HepG2 (cell line): ENCODE measurements around the gene AQP10. TPM values are rescaled to one million over a fixed set of nuclear protein-coding genes. Genes with fewer than 3 reads are reported as not detected.

Source experiments
- ATAC-seq: fragments of 200-7000 bp; cut with Tn5 transposase; 3 replicates; pipeline ENCODE4 v1.9.1; 2020; ENCODE audit warnings: mild to moderate bottlenecking, moderate library complexity
- BruUV-seq: library from RNA; stranded (reverse); fragments of 400-500 nt; replicated peaks from 2 replicates; lab custom pipeline; 2021; lab: Mats Ljungman, UMichigan
- CTCF ChIA-PET: fragments of 300-600 bp; formaldehyde crosslinking; extraction: SDS; loops from one replicate; lab custom pipeline; 2021; ENCODE audit warnings: low total read pairs, inconsistent platforms, low intra/inter-chr PET ratio; lab: Yijun Ruan, JAX
- POLR2A ChIA-PET: fragments of 350-600 bp; sonication (Branson Sonifier 250); formaldehyde crosslinking; loops from one replicate; lab custom pipeline; 2020; ENCODE audit warnings: antibody characterized with exemption, inconsistent platforms; lab: Yijun Ruan, JAX
- DNase-seq: peaks from one replicate; pipeline ENCODE4 v3.0.0-alpha.2; 2015; ENCODE audit warnings: low spot score
- FAIRE-seq: peaks from 3 replicates; lab custom pipeline; 2011; peaks lifted over from hg19 to GRCh38; lab: Jason Lieb, UNC
- H2AFZ ChIP-seq: one replicate; pipeline ENCODE4 v1.6.1; 2011; ENCODE audit warnings: low read length, inconsistent platforms
- H3K27ac ChIP-seq: fragments of 300-600 bp; 3 replicates; pipeline ENCODE4 v1.8.0; 2011; ENCODE audit warnings: mixed run types, mild to moderate bottlenecking, mixed read lengths, low read length, inconsistent platforms; ENCODE audit not compliant: insufficient read depth; ENCODE audit errors: extremely low read length
- H3K27me3 ChIP-seq, 2 experiments: fragments of 200-600 bp in 1 of 2; 2 replicates in 1 of 2; 3 replicates in 1 of 2; pipeline versions ENCODE4 v1.6.0 to v1.8.0; 2011; ENCODE audit warnings: low read length in 2 of 2, mild to moderate bottlenecking in 2 of 2, moderate library complexity in 2 of 2, inconsistent platforms in 1 of 2; ENCODE audit not compliant: insufficient read depth in 2 of 2, control insufficient read depth in 1 of 2
- H3K36me3 ChIP-seq, 2 experiments: fragments of 200-600 bp in 1 of 2; replicated peaks in 1 of 2; 2 replicates in 1 of 2; 3 replicates in 1 of 2; pipeline versions ENCODE4 v1.5.1 to v1.8.0; 2011; ENCODE audit warnings: low read length in 2 of 2, inconsistent platforms in 1 of 2; ENCODE audit not compliant: insufficient read depth in 2 of 2, control insufficient read depth in 1 of 2
- H3K4me1 ChIP-seq: 2 replicates; pipeline ENCODE4 v1.5.1; 2012; ENCODE audit warnings: low read length, inconsistent platforms; ENCODE audit not compliant: insufficient read depth
- H3K4me2 ChIP-seq: 2 replicates; pipeline ENCODE4 v1.6.0; 2011; ENCODE audit warnings: low read depth, low read length, inconsistent platforms
- H3K4me3 ChIP-seq, 3 experiments: fragments of 200-600 bp in 1 of 3; sonication (generic), shearing (Covaris generic) in 1 of 3; replicated peaks in 1 of 3; 2 replicates each; pipeline ENCODE4 v1.5.1; 2011 to 2016; ENCODE audit warnings: low read length in 3 of 3, inconsistent platforms in 2 of 3, low read depth in 2 of 3, mild to moderate bottlenecking in 2 of 3, control low read depth in 1 of 3, mixed read lengths in 1 of 3; ENCODE audit not compliant: insufficient read depth in 1 of 3
- H3K79me2 ChIP-seq: one replicate; pipeline ENCODE4 v1.6.1; 2011; ENCODE audit warnings: low read length, inconsistent platforms; ENCODE audit not compliant: insufficient read depth
- H3K9ac ChIP-seq: 2 replicates; pipeline ENCODE4 v1.6.0; 2011; ENCODE audit warnings: mild to moderate bottlenecking, low read depth, low read length, inconsistent platforms; ENCODE audit not compliant: insufficient read depth
- H3K9me3 ChIP-seq: 2 replicates; pipeline ENCODE4 v1.5.1; 2012; ENCODE audit warnings: mild to moderate bottlenecking, low read length
- H4K20me1 ChIP-seq: 2 replicates; pipeline ENCODE4 v1.6.0; 2011; ENCODE audit warnings: inconsistent platforms, mild to moderate bottlenecking, low read length, moderate library complexity; ENCODE audit not compliant: insufficient read depth
- FOXA1 ChIP-seq, 2 experiments: fragments of 450-650 bp in 1 of 2; sonication (generic) in 1 of 2; formaldehyde crosslinking in 1 of 2; IDR thresholded peaks; 2 replicates each; pipeline versions ENCODE4 v1.4.0 to v1.6.1; 2016 to 2020; ENCODE audit warnings: missing genetic modification reagents in 1 of 2
- FOXA3 ChIP-seq: IDR thresholded peaks from 2 replicates; pipeline ENCODE4 v1.6.1; 2016; ENCODE audit warnings: missing genetic modification reagents, missing compliant biosample characterization
- HCFC1 ChIP-seq: fragments of 150-350 bp; IDR thresholded peaks from 2 replicates; pipeline ENCODE4 v1.6.1; 2014; ENCODE audit warnings: low read depth, low read length
- IRF1 ChIP-seq: sonication (generic); formaldehyde crosslinking; IDR thresholded peaks from 2 replicates; pipeline ENCODE4 v1.4.0; 2020; ENCODE audit warnings: low read depth, mild to moderate bottlenecking, missing genetic modification reagents
- MBNL3 ChIP-seq: fragments of 250-450 bp; sonication (Bioruptor Pico); conservative IDR thresholded peaks from 2 replicates; pipeline ENCODE4 v1.8.0; 2022; ENCODE audit warnings: mild to moderate bottlenecking, inconsistent platforms
- PLSCR1 ChIP-seq: sonication (generic); formaldehyde crosslinking; IDR thresholded peaks from 2 replicates; pipeline ENCODE4 v1.5.0; 2020; ENCODE audit warnings: missing genetic modification reagents, mild to moderate bottlenecking, borderline replicate concordance
- TAF15 ChIP-seq: fragments of 200-400 bp; formaldehyde crosslinking; IDR thresholded peaks from one replicate; pipeline ENCODE4 v1.6.1; 2018; ENCODE audit warnings: mild to moderate bottlenecking, low read depth, low read length; ENCODE audit not compliant: poor library complexity, severe bottlenecking
- ZFX ChIP-seq: sonication (generic); formaldehyde crosslinking; IDR thresholded peaks from 2 replicates; pipeline ENCODE4 v1.4.0; 2020; ENCODE audit warnings: mild to moderate bottlenecking, low read depth, missing genetic modification reagents, moderate library complexity
- ZKSCAN1 ChIP-seq: fragments of 150-350 bp; IDR thresholded peaks from 2 replicates; pipeline ENCODE4 v1.6.1; 2014; ENCODE audit warnings: low read length
- ZNF234 ChIP-seq: sonication (generic); formaldehyde crosslinking; conservative IDR thresholded peaks from 2 replicates; pipeline ENCODE4 v1.5.1; 2020; ENCODE audit warnings: mild to moderate bottlenecking, missing genetic modification reagents
- ZNF552 ChIP-seq: sonication (generic); formaldehyde crosslinking; IDR thresholded peaks from 2 replicates; pipeline ENCODE4 v1.9.0; 2022; ENCODE audit warnings: missing genetic modification reagents, mild to moderate bottlenecking, borderline replicate concordance
- ZNF589 ChIP-seq: sonication (generic); formaldehyde crosslinking; conservative IDR thresholded peaks from 2 replicates; pipeline ENCODE4 v1.8.0; 2022; ENCODE audit warnings: mild to moderate bottlenecking, moderate library complexity, missing genetic modification reagents
- ZNF678 ChIP-seq: sonication (generic); formaldehyde crosslinking; IDR thresholded peaks from 2 replicates; pipeline ENCODE4 v1.4.0; 2020; ENCODE audit warnings: mild to moderate bottlenecking, missing genetic modification reagents
- ZNF761 ChIP-seq: sonication (generic); formaldehyde crosslinking; conservative IDR thresholded peaks from 2 replicates; pipeline ENCODE4 v1.4.0; 2020; ENCODE audit warnings: mild to moderate bottlenecking, missing genetic modification reagents
- WGBS: methylation state at CpG from one replicate; pipeline ENCODE4 v1.1.6; 2017; ENCODE audit warnings: low lambda C conversion rate; 5-methylcytosine and 5-hydroxymethylcytosine counted together
- in situ Hi-C: cut with HindIII; loops from 2 replicates; pipeline ENCODE4 v1.10.0; 2017; ENCODE audit warnings: low pct_unique_long_range_greater_than_20kb; ENCODE audit not compliant: extremely low pct_ligation_motif_present
- intact Hi-C: fragments of 100-400 bp; cut with micrococcal nuclease; formaldehyde crosslinking; loops from one replicate; pipeline ENCODE4 v1.10.0; 2022; ENCODE audit not compliant: unreplicated experiment
- polyA plus RNA-seq, 8 experiments: library from polyadenylated mRNA; depleted of rRNA in 3 of 8; stranded (reverse) in 7 of 8; unstranded in 1 of 8; fragments of >200 nt; fragmentation: Illumina TruSeq in 4 of 8; extraction: Trizol in 4 of 8; gene quantifications; 2 replicates each; pipeline versions ENCODE4 v1.2.1 to v1.2.3, GENCODE V29; 2011 to 2016; ENCODE audit warnings: low read depth in 4 of 8, missing spikeins in 1 of 8, mixed read lengths in 1 of 8; ENCODE audit not compliant: insufficient read depth in 1 of 8
- total RNA-seq, 5 experiments: library from RNA; depleted of rRNA; stranded (reverse); fragments of >200 nt; fragmentation: Illumina TruSeq; extraction: Trizol; gene quantifications; 2 replicates each; pipeline ENCODE4 v1.2.3, GENCODE V29; 2016; ENCODE audit warnings: low read depth in 1 of 5

Gene AQP10
- total and polyA plus RNA-seq, 2 of the 13 experiments (the other 11 are each of a cell fraction or from before 2014, with no cell fraction given) = 0.30 TPM; not detected in 1

- TF ChIP-seq IRF1 (CRISPR knock-in tag) (no peak), ZKSCAN1 (no peak), ZFX (CRISPR knock-in tag) (no peak)
Observed at GRCh38 chr1:154330669-154331068, 9.8 kb downstream of the AQP10 start (continued).

- in situ Hi-C loops (loop anchor here (5.0 kb wide), 1 partner anchor 152 kb away; no protein-coding TSS in a partner anchor), intact Hi-C loops (loop anchor here (1.0 to 10.0 kb wide), 4 partner anchors 8 to 140 kb away; partner anchors contain the start of genes HAX1 and TPM3)
- peak overlapping the region; percentile 44 for H3K9ac ChIP-seq
- FAIRE-seq (peak; percentile 86), DNase-seq (peak; percentile 93), ATAC-seq (peak; percentile 94)
- H3K27me3 ChIP-seq = no peaks in the 10 kb centered on the region
- 7% methylated on average over 13 of the region's 13 CpGs for WGBS
- CTCF ChIA-PET = interaction anchor here (0.8 to 5.0 kb wide), 6 partner anchors 9 to 148 kb away, joined by 3 to 100 read pairs (median 4); partner anchors contain the start of genes ATP8B2 and HAX1
- no peaks in the 10 kb centered on the region for H4K20me1 ChIP-seq
- TSS peak; percentile 95 for BruUV-seq
- H3K4me1 ChIP-seq = peaks cover 41% of the 10 kb centered on the region
- peak overlapping the region; percentile 31 for H2AFZ ChIP-seq
- H3K4me2 ChIP-seq = peak overlapping the region; percentile 66
- peak overlapping the region; percentile 81 for H3K27ac ChIP-seq
- H3K9me3 ChIP-seq = no peaks in the 10 kb centered on the region
- peak overlapping the region in 2 of 3 experiments; percentile 25 to 30; a peak in 2 of 6 replicates for H3K4me3 ChIP-seq
- peaks cover 8 to 37% of the 10 kb centered on the region in 2 experiments for H3K36me3 ChIP-seq
- POLR2A ChIA-PET = interaction anchor here (0.7 to 3.8 kb wide), 28 partner anchors 9 to 636 kb away, joined by 3 to 126 read pairs (median 4); partner anchors contain the start of genes ATP8B2, RPS27, SHC1 and TPM3
- no peaks in the 10 kb centered on the region for H3K79me2 ChIP-seq
- TF ChIP-seq FOXA3 (CRISPR knock-in tag) = peak; percentile 40
- TF ChIP-seq TAF15 = no peak
- TF ChIP-seq ZNF761 = no peak
- TF ChIP-seq ZNF678 = peak; percentile 42; the same call in 1 of the 2 replicates
- TF ChIP-seq FOXA1 (IDR thresholded peaks at IDR 0.05) = no peak
- no peak; the same call in 1 of the 2 replicates for TF ChIP-seq FOXA1 (CRISPR knock-in tag; IDR thresholded peaks at IDR 0.05)
- no peak for TF ChIP-seq ZNF552 (CRISPR knock-in tag)
- TF ChIP-seq ZNF234 (CRISPR knock-in tag) = no peak
- no peak for TF ChIP-seq PLSCR1 (CRISPR knock-in tag)
- no peak for TF ChIP-seq MBNL3 (CRISPR knock-in tag)
- no peak for TF ChIP-seq ZNF589
- TF ChIP-seq HCFC1 = no peak
Observed at GRCh38 chr1:154334079-154335024, 13.5 kb downstream of the AQP10 start.
